Activated B cell treated with CpG ODN at 0.5 μM for 24 hours (primary cell): ENCODE results near the gene SREBF2. TPM values are rescaled to one million over a fixed set of nuclear protein-coding genes. Genes with fewer than 3 reads are reported as not detected.

Source experiments
- ATAC-seq: fragments of 200-7000 bp; cut with Tn5 transposase; one replicate; pipeline ENCODE4 v1.10.0; 2021; ENCODE audit warnings: low read depth, mild to moderate bottlenecking, moderate library complexity
- CTCF ChIA-PET: fragments of 350-600 bp; sonication (Branson Sonifier 250); formaldehyde crosslinking; loops from one replicate; lab custom pipeline; 2021; ENCODE audit warnings: antibody characterized with exemption; lab: Charles Lee
- POLR2A ChIA-PET: fragments of 350-600 bp; sonication (Branson Sonifier 250); formaldehyde crosslinking; loops from one replicate; lab custom pipeline; 2021; ENCODE audit warnings: antibody characterized with exemption; lab: Charles Lee
- DNase-seq: peaks from one replicate; pipeline ENCODE4 v3.0.0; 2022
- H3K27ac Mint-ChIP-seq: one replicate; pipeline ENCODE4 v1.8.0; 2020; ENCODE audit warnings: mixed read lengths
- H3K27me3 Mint-ChIP-seq: one replicate; pipeline ENCODE4 v1.8.0; 2021; ENCODE audit warnings: mixed read lengths
- H3K36me3 Mint-ChIP-seq: one replicate; pipeline ENCODE4 v1.8.0; 2021; ENCODE audit warnings: low read depth, mixed read lengths
- H3K4me1 Mint-ChIP-seq: one replicate; pipeline ENCODE4 v1.8.0; 2021; ENCODE audit warnings: mixed read lengths
- H3K4me3 Mint-ChIP-seq: one replicate; pipeline ENCODE4 v1.8.0; 2020; ENCODE audit warnings: mild to moderate bottlenecking, mixed read lengths
- H3K9me3 Mint-ChIP-seq: one replicate; pipeline ENCODE4 v1.8.0; 2020; ENCODE audit warnings: mixed read lengths
- intact Hi-C: fragments of 100-400 bp; cut with micrococcal nuclease; formaldehyde crosslinking; loops from one replicate; pipeline ENCODE4 v1.15.1; 2024
- total RNA-seq: library from RNA; stranded (reverse); gene quantifications from 2 replicates; pipeline ENCODE4 v1.2.3, GENCODE V29; 2022
- TF ChIP-seq, protein P1 (sequence below): fragments of 200-600 bp; IDR thresholded peaks from one replicate; pipeline ENCODE4 v1.8.0; 2022; ENCODE audit warnings: antibody characterized with exemption, mild to moderate bottlenecking

Gene SREBF2
- total RNA-seq, 1 donor from 2014 or later, result 307 TPM

DNA sequence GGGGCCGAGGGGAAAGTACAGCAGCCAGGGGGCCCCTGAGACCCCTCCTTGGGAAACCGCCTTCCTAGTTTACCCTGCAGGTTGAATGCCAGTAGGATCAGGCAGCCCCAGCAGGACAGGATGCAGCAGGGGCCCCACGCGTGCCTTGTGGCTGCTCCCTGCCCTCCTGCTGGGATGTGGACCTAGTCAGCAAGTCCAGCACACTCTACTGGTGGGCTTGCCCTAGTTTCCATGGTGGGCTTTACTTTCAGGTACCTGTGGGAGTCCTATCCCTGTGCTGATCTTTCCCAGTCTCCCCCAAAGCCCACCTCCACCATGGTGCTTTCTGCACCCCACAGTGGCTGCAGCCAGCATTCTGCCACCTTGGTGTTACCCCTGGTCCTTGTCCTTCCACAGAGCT is 59.8 kb downstream of the SREBF2 start:
- CTCF ChIA-PET, result no interaction called here
- TF ChIP-seq, protein P1, sequence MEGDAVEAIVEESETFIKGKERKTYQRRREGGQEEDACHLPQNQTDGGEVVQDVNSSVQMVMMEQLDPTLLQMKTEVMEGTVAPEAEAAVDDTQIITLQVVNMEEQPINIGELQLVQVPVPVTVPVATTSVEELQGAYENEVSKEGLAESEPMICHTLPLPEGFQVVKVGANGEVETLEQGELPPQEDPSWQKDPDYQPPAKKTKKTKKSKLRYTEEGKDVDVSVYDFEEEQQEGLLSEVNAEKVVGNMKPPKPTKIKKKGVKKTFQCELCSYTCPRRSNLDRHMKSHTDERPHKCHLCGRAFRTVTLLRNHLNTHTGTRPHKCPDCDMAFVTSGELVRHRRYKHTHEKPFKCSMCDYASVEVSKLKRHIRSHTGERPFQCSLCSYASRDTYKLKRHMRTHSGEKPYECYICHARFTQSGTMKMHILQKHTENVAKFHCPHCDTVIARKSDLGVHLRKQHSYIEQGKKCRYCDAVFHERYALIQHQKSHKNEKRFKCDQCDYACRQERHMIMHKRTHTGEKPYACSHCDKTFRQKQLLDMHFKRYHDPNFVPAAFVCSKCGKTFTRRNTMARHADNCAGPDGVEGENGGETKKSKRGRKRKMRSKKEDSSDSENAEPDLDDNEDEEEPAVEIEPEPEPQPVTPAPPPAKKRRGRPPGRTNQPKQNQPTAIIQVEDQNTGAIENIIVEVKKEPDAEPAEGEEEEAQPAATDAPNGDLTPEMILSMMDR, result no peak
- no peak overlapping the region for H3K27ac Mint-ChIP-seq
- POLR2A ChIA-PET, result no interaction called here
- no peak for ATAC-seq
- intact Hi-C loops, result no loop called here
- H3K36me3 Mint-ChIP-seq, result peaks cover 87% of the 10 kb centered on the region
- H3K27me3 Mint-ChIP-seq, result no peaks in the 10 kb centered on the region
- DNase-seq, result no peak
- H3K4me3 Mint-ChIP-seq, result no peak overlapping the region
- no peaks in the 10 kb centered on the region for H3K9me3 Mint-ChIP-seq
- H3K4me1 Mint-ChIP-seq, result peaks cover 26% of the 10 kb centered on the region

DNA sequence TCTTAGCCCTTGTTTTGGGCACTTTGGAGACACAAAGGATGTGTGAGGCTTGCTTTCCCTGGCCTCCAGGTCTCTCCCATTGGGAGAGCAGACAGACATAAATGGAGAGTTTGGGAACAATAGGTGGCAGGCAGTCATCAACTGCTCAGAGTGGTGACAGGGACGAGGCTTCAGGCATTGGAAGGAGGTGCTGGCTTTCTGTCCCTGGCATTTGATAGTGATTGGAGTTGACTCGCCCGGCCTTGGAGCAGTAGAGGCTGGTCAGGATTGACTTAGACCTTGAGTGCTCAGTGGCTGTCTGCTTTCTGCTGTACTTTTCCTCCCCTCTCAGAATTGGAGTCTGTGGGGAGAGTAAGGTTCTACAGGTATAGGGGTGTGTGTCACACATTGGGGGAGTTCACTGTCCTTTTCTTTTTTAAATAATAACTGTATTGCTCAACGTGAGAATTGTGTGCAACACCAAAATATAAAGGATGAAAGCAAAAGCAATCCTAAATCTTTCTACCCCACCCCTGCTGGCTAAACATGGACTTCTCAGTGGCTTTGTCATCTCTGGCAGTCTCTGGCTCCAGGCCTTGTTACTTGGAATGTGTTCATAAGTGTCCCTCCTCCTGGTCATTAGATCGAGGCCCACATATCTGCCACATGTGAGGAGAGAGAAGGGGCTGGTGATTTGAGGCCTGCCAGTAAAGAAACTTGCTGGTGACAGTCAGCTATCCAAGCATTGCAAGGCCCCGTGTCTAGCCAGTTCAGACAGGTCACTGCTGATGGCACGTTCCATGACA is 60.9 kb downstream of the SREBF2 start:
- TF ChIP-seq, protein P1, result no peak
- intact Hi-C loops, result no loop called here
- no peaks in the 10 kb centered on the region for H3K9me3 Mint-ChIP-seq
- CTCF ChIA-PET, result no interaction called here
- H3K27ac Mint-ChIP-seq, result no peak overlapping the region
- ATAC-seq (no peak), DNase-seq (no peak)
- peaks cover 15% of the 10 kb centered on the region for H3K4me1 Mint-ChIP-seq
- peaks cover 87% of the 10 kb centered on the region for H3K36me3 Mint-ChIP-seq
- H3K27me3 Mint-ChIP-seq, result no peaks in the 10 kb centered on the region
- POLR2A ChIA-PET, result interaction anchor here (0.9 to 1.1 kb wide), 2 partner anchors 31 to 93 kb away, joined by 3 read pairs; partner anchors contain the start of gene CCDC134
- H3K4me3 Mint-ChIP-seq, result no peak overlapping the region

DNA sequence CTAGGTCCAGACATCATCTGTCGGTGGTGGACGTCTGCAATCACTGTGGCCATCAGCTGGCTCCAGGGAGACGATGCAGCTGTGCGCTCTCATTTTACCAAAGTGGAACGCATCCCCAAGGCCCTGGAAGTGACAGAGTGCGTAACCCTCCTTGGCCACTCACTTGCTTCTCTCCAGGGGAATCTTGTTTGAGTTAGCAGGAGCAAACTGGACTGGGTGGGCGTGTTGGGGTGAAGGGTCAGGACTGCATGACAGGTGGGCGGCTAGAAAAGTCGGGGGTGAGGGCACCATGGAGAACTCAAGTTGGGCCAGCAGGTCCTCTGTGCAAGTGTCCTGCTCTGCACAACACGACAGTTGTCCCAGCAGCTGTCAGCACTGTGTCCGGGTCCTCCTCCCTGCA is 65.7 kb downstream of the SREBF2 start:
- H3K4me1 Mint-ChIP-seq, result no peaks in the 10 kb centered on the region
- TF ChIP-seq, protein P1, result no peak
- DNase-seq (no peak), ATAC-seq (no peak)
- intact Hi-C loops, result no loop called here
- POLR2A ChIA-PET, result interaction anchor here (0.9 kb wide), 1 partner anchor 20 kb away, joined by 3 read pairs; no protein-coding TSS in a partner anchor
- H3K9me3 Mint-ChIP-seq, result no peaks in the 10 kb centered on the region
- no peaks in the 10 kb centered on the region for H3K27me3 Mint-ChIP-seq
- no peak overlapping the region for H3K27ac Mint-ChIP-seq
- CTCF ChIA-PET, result no interaction called here
- H3K36me3 Mint-ChIP-seq, result peaks cover 95% of the 10 kb centered on the region
- H3K4me3 Mint-ChIP-seq, result no peak overlapping the region

DNA sequence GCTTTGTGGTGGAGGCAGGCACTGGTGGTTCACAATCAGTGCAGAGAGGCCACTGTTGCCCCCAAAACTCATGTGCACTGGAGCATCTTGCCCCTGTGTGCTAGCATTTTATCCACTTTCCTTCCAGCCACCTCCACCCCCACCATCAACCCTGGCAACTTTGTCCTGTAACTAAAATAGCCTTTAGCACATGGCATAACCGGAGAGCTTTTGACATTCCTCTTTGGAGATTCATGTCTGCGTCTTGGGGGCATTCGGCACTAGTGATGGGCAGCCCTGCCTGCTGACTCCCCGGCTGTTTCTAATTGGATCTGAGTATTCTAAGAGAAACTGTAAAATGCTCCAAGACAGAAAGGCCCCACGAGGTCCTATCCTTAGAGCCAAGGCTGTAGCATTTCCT is 66.2 kb downstream of the SREBF2 start:
- POLR2A ChIA-PET, result no interaction called here
- H3K27ac Mint-ChIP-seq, result no peak overlapping the region
- TF ChIP-seq, protein P1, result no peak

DNA sequence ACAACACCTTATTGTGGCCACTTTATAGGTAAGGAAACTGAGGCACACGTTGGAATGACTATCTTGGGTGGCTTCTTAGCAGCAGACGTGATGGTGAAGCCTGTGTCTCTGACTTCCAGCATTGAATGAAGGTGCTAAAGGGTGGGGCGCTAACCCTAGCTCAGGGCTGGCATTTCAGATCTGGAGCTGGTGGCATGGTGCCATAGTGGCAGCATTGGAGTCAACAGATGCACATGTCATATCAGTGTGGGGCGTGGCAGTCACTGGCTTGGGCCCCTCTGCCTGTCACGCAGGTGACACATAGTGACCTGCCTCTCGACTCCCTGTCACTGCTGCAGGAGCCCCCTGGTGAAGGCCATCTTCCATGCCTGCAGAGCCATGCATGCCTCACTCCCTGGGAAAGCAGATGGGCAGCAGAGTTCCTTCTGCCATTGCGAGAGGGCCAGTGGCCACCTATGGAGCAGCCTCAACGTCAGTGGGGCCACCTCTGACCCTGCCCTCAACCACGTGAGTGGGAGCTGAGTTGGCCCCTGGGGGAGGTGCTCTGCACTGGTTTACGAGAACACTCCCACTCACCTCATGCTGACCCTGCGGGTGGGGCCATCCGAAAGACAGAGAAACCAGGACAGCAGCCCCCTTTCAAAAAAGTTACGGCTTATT is 67.2 kb downstream of the SREBF2 start:
- ChIA-PET CTCF (no interaction called here), POLR2A (interaction anchor here (0.6 kb wide), 1 partner anchor 823 kb away, joined by 3 read pairs; no protein-coding TSS in a partner anchor)
- no peak for DNase-seq
- Mint-ChIP-seq H3K27ac (no peak overlapping the region), H3K9me3 (no peaks in the 10 kb centered on the region), H3K36me3 (peaks cover 94% of the 10 kb centered on the region), H3K4me1 (no peaks in the 10 kb centered on the region), H3K4me3 (no peak overlapping the region), H3K27me3 (no peaks in the 10 kb centered on the region)
- intact Hi-C loops, result no loop called here
- no peak for ATAC-seq
- TF ChIP-seq, protein P1, result no peak

More for the DNA sequence above, 66.2 kb downstream of the SREBF2 start:
- Mint-ChIP-seq H3K27me3 (no peaks in the 10 kb centered on the region), H3K4me3 (no peak overlapping the region), H3K36me3 (peaks cover 94% of the 10 kb centered on the region), H3K4me1 (no peaks in the 10 kb centered on the region), H3K9me3 (no peaks in the 10 kb centered on the region)
- DNase-seq, result no peak
- CTCF ChIA-PET, result no interaction called here
- intact Hi-C loops, result no loop called here
- no peak for ATAC-seq
